Fibroblast of skin of back (primary cell): ENCODE results near the gene KIAA1210.

ENCODE experiments used
- DNase-seq: peaks from one replicate; pipeline ENCODE4 v3.0.0-alpha.2; 2013

The KIAA1210 gene

GRCh38 chrX:119090627-119091026 lies 37.0 kb downstream of the KIAA1210 start:
- DNase-seq = no peak

GRCh38 chrX:119089619-119090018 lies 38.0 kb downstream of the KIAA1210 start:
- DNase-seq = no peak

- DNase-seq = no peak
Observed at GRCh38 chrX:119087121-119087520, 40.5 kb downstream of the KIAA1210 start.

- no peak for DNase-seq
Observed at GRCh38 chrX:119084766-119085165, 42.8 kb downstream of the KIAA1210 start.

DNA sequence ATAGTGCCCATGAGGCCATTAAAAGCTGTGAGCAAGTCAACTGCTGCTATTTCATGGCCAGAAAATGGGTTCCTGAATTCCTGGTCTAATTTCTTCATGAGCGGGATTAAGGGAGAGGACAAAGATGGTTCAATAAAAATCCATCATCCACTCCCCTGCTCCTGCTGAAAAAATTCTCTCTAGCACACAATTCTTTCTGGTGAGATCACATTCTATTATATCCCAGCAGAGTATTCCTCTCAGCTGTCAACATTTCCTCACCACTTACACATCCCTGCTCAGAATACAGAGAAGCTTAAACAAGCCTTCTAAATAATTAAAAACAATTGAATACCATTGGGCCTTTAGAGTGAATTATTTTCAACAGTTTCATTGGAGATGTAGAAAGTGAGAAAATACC lies 45.3 kb downstream of the KIAA1210 start:
- DNase-seq = no peak

DNA sequence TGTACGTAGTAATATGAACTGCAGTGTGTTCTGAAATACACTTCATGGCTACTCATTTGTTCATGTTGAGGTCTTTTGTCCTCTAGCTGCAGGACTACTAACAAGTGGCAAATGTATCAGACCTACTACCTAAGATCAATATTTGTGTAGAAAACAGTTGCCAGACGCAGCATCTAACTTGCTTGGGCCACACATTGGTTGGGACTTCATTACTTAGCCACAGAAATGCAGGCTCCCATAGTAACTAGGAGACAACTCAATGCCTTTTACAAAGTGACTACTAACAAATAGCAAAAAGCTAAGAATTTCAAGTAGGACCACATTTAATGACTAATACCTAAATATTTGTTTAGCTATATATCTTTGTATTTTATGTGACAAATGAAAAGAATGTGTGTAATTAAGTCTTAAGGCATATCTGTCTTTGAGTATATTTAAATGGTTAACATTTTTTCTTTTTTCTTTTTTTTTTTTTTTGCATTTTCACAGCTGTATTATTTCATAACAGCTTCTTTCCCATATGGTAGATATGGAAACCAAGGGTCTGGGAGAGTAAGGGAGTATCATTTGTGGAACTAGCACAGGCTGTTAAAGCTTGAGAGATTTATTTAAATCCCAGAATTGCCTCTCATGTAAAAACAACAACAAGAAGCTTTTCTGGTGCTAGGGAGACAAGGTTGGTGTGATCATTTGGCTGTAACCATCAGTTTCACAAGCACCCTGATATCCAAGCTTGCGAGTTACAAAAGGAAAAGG lies 52.2 kb downstream of the KIAA1210 start:
- DNase-seq = peak; percentile 9

GRCh38 chrX:119073911-119074310 lies 53.7 kb downstream of the KIAA1210 start:
- DNase-seq = no peak

DNA sequence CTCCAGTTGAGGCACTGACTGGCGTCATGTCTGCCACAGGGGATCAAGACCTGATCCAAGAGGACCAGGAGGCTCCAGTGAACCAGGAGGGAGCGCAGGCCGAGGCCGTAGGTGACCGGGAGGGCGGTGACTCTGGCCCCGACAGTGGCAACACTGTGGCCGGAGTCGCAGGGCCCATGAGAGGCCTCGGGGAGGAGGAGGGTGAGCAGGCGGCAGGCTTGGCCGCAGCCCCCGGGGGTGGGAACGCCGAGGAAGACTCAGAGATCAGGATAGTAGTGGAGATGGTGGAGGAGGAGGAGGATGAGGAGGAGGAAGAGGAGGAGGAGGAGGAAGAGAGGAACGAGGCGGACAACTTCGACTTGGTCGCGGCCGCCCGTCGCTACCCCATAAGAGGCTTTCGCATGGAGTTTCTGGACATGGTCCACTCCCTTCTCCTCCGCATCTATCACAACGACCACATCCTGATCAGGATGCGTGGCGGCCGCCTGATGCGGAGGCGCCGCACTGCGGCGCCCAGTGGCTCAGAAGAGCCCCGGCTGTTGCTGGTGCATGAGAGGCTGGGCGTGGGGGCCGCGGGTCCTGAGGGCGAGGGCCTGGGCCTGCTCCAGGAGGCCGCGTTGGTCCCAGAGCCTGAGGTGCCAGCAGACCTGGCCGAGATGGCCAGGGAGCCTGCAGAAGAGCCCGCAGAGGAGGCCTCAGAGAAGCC lies 54.3 kb downstream of the KIAA1210 start:
- no peak for DNase-seq

GRCh38 chrX:119072744-119073143 lies 54.9 kb downstream of the KIAA1210 start, which contains the start of gene CT47C1:
Gene CT47C1 (plus strand): TSS chrX:119072993. CDS start chrX:119073226, 233 bp downstream.
- no peak for DNase-seq

GRCh38 chrX:119071381-119071780 lies 56.2 kb downstream of the KIAA1210 start:
- DNase-seq = no peak

DNA sequence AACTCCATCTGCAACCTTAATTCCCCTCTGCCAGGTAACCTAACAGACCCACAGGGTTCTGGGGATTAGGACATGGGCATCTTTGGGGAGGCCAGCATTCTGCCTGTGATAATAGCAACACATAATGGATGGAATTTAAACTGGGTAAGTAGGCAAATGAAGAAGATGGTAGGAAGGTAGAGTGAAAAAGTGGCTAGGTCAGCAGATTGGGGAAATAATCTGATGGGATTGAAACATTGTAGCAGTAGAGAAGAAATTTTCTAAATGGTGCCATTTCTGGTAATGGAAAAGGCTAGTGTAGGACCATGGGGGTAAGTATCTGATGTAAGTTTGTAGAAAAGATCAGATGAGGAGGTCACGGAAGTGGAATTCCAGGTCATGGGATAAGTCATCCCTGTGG lies 57.9 kb downstream of the KIAA1210 start:
- DNase-seq = no peak

- no peak for DNase-seq
Observed at GRCh38 chrX:119069128-119069527, 58.5 kb downstream of the KIAA1210 start.

GRCh38 chrX:119067023-119067739 lies 60.4 kb downstream of the KIAA1210 start:
- peak; percentile 48 for DNase-seq

DNA sequence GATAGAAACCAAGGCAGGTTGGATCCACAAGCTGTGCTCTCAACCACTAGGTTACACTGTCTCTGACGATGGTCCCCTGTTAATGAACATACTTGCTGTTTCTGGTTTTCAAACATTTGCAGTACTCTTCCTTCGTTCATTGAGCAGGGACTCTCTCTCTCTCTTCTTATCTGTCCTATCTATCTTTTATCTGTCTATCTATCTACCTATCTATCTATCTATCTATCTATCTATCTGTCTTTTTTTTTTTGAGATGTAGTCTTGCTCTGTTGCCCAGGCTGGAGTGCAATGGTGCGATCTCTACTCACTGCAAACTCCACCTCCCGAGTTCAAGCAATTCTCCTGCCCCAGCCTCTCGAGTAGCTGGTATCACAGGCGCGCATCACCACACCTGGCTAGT lies 64.2 kb downstream of the KIAA1210 start:
- no peak for DNase-seq

DNA sequence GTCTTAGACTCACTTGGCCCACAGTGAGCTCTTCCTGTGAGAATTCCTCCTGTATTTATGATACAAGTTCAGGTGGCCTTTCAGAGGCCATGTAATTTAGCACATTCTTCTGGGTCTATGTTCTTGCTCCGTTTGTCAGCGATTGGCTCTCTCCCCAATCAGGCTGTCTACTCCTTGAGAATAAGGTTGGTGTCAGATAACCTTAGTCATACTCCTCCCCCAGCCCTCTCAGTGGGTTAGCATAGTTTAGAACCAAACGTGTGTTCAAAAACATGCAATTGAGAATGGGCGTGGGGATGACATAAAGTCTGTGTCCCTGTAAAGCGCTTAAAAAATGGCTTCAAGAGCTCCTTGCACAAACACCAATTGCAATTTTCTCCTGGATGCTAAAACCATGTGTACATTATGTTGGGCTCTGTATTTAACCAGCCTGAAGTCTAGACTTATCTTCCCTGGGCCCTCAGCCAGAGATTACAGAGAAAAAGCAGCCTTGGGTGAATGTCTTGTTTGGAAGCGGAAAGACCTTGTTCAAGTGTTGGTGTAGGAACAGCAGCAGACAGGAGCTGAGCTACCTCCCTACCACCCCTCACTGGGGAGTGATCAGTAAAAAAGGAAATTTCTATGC lies 64.8 kb downstream of the KIAA1210 start:
- peak; percentile 7 for DNase-seq

DNA sequence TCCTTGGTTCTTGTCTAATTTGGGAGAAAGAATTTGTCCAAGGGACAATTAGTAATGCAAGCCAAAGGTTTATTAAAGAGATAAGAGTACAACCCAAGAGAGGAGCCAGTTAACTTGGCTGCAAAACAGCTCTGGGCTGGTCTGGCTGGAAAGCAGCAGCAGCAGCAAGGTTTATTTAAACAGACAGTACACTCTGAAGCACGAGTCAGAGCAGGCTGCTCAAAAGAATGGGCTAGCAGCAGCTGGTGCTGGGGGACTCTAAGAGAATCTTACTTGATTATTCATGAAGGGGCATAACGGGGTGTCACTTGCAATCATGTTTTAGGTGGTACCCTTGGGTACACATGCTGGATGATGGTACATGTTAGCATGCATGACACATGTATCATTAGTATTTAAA lies 71.9 kb downstream of the KIAA1210 start:
- DNase-seq = no peak

- no peak for DNase-seq
Observed at GRCh38 chrX:119045884-119046283, 81.7 kb downstream of the KIAA1210 start.

DNA sequence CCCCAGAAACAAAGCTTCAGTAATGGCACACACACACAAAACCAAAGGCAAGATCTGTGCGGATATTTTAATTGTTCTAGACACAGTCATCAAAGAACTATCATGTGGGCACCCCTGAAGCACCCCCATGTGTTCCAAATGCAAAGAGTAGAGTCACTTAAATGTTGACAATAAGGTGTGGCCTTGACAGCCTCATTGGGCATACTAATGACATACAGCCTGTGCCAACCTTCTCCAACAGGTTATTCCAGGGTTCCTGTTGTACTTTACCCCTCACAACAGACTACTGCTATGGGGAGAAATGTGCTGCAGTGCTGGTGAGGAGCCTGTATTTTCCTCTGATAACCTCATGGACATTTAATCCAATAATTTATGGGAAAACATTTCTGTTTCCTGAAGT lies 84.6 kb downstream of the KIAA1210 start:
- no peak for DNase-seq

GRCh38 chrX:119042040-119042439 lies 85.6 kb downstream of the KIAA1210 start:
- no peak for DNase-seq

- DNase-seq = peak; percentile 65
Observed at GRCh38 chrX:119041175-119041574, 86.4 kb downstream of the KIAA1210 start.

- peak; percentile 0 for DNase-seq
Observed at GRCh38 chrX:119040432-119040831, 87.2 kb downstream of the KIAA1210 start.

DNA sequence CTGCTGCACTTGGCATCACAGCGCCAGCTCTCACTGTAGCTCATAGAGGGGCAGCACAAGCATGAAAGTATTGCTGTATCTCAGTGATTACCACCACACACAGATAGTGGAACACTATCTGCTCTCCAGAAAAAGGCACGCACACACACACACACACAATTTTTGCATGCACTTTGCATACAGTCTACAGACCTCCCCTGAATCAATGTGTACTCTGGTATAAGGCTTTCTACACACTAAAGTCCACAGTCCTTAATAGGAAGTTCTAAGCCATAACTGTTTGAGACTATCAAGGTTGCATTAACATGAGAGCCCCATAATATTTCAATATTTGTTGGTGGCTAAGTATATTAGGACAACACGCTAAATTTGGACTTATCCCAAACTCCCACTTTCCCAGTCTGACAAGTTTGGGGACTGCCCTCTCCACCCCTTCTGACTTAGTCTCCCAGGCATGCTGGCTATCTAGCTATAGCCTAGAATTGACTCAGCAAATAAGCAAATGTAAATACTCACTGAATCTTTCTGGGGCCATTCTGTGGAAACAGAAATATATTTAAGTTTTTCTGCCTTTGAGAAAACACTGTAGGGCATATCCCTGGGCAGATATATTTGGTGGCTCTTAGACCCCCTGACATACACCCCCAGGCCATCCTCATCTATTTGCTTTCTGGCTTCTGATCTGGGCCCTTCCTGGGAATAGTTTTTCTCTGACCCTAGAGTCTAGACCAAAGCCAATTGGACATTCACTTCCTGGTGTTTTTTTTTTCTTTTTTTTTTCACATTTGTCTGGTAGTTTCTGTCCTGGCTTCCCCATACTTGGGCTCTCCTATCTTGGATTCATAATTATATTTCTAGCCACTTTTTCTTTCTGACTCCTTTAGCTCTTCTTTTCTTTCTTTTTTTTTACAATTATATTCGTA lies 91.2 kb downstream of the KIAA1210 start:
- DNase-seq = no peak
